ENCODE measurements around the gene FBXL16.

The FBXL16 gene

DNA sequence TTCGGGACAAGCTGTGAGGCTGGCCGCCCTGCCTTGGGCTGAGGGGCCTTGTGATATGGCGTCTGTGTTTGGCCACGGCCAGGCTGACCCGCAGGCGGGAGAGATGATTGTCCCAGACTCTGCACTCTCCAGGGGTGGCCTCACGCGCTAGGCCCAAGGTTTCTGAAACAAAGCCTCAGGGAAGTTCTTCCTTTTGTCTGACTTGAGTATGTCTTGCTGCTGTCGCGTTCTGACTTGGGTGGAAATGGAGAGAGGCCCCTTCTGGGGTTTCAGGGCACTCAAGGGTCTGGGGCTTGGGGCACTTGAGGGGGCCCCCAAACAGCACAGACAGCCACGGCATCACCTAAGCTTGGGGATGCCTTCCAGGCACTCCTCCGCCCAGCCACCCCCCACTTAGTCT lies 5.5 kb upstream of the FBXL16 start:
- no peak overlapping the region for H3K4me3 ChIP-seq (ENCODE audit: low read depth, low read length)
- TF ChIP-seq, protein P1, sequence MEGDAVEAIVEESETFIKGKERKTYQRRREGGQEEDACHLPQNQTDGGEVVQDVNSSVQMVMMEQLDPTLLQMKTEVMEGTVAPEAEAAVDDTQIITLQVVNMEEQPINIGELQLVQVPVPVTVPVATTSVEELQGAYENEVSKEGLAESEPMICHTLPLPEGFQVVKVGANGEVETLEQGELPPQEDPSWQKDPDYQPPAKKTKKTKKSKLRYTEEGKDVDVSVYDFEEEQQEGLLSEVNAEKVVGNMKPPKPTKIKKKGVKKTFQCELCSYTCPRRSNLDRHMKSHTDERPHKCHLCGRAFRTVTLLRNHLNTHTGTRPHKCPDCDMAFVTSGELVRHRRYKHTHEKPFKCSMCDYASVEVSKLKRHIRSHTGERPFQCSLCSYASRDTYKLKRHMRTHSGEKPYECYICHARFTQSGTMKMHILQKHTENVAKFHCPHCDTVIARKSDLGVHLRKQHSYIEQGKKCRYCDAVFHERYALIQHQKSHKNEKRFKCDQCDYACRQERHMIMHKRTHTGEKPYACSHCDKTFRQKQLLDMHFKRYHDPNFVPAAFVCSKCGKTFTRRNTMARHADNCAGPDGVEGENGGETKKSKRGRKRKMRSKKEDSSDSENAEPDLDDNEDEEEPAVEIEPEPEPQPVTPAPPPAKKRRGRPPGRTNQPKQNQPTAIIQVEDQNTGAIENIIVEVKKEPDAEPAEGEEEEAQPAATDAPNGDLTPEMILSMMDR (IDR thresholded peaks at IDR 0.05; ENCODE audit: borderline replicate concordance, insufficient read depth, low read depth, low read length), result no peak

DNA sequence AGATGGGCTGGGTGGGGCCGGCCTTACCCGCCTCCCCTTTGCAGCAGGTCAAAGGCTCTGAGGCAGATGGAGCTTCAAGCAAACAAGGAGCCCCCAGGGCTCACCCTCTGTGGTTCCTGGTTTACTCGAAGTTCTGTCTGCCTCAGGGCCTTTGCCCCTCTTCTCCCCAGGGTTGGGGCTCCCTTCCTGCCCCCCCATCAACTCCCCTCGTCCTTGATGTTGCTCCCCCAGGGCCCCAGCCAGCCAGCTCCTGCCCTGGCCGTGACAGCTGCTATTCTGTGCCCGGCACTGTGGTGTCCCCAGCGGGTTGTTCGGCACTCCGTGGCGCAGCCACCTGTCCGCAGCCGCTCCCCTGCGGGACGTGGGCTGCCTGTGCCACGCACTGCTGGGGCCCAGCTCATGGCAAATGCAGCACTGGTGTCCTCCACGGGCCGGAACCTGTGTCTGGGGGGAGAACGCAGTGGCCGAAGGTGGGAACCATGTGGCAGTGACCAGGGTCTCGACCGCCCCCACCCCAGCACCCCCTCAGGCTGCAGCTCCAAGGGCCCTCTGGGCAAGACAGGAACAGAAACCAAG lies 5.0 kb upstream of the FBXL16 start:
- H3K4me3 ChIP-seq (ENCODE audit: low read depth, low read length), result no peak overlapping the region
- TF ChIP-seq, protein P1 (IDR thresholded peaks at IDR 0.05; ENCODE audit: borderline replicate concordance, insufficient read depth, low read depth, low read length), result no peak

DNA sequence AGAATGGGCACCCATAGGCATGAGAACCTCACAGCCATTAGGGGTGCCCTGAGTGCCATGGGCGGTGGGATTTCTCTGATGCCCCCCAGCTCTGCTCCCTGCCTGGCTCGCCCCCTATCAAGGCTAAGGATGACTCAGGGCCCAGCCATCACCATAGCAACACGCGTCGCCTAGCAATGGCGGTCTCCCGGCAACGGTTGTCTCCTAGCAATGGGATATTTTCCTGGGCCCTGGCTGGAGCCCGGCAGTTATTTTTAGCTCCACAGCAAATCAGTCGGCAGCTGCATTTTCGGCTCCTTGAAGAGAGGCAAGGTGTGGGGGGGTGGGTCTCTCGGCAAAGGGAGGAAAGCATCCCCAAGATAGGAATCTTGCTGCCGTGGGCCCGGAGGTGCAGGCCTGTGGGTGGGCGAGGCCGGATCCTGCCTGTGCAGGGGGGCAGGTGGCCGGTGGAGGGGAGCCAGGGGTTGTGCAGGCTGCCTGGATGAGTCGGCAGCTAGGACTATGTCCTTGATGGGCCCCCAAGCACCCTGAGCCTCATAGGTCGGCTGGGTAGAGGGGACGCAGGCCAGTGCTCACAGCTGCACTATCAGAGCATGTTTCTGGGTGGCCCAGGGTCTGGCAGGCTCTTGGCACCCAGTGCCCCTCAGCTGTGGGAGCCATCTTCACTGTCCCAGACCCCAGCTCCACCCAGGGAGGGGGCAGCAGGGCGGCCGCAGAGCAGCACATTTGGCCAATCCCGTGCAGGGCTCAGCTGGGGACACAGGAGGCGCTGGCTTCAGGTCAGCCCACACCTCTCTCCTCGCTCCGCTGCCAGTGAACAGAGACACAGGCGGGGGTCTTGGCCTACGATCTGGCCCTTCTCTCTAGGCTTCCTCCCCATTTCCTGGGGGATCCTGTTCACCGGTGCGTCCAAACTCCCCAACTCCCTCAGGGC lies 4.2 kb upstream of the FBXL16 start:
- TF ChIP-seq, protein P1 (IDR thresholded peaks at IDR 0.05; ENCODE audit: borderline replicate concordance, insufficient read depth, low read depth, low read length), result no peak

DNA sequence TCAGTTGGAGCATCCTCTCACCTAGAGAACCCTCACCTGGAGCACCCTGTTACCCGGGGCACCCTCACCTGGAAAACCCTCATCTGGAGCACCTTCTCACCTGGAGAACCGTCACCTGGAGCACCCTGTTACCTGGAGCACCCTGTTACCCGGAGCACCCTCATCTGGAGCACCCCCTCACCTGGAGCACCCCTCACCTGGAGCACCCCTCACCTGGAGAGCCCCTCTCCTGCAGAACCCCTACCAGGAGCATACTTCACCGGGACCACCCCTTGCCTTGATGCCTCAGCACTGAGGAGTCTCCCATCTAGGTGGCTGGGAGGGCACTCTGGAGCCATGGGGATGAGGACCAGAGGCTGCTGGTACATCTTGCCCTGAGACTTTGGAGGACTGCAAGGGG lies 3.4 kb upstream of the FBXL16 start:
- TF ChIP-seq, protein P1 (IDR thresholded peaks at IDR 0.05; ENCODE audit: borderline replicate concordance, insufficient read depth, low read depth, low read length), result no peak
- no peak overlapping the region for H3K4me3 ChIP-seq (ENCODE audit: low read depth, low read length)

More for the DNA sequence above, 4.2 kb upstream of the FBXL16 start:
- H3K4me3 ChIP-seq (ENCODE audit: low read depth, low read length), result no peak overlapping the region

DNA sequence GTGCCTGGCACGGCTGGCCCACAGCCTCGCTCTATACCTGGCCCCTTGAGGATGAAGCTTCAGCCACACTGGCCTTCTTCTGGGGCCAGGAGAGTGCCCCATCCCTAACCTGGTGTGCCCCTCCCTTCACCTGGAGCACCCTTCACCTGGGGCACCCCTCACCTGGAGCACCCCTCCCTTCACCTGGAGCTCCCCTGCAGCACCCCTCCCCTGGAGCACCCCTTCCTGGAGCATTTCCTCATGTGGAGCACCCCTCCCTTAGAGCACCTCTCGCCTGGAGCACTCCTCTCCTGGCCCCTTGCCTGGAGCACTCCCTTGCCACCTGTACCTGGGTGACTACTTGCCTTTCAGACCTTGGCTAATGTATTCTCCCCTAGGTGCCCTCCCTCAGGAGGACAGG lies 2.4 kb upstream of the FBXL16 start:
- TF ChIP-seq, protein P1 (IDR thresholded peaks at IDR 0.05; ENCODE audit: borderline replicate concordance, insufficient read depth, low read depth, low read length), result no peak

DNA sequence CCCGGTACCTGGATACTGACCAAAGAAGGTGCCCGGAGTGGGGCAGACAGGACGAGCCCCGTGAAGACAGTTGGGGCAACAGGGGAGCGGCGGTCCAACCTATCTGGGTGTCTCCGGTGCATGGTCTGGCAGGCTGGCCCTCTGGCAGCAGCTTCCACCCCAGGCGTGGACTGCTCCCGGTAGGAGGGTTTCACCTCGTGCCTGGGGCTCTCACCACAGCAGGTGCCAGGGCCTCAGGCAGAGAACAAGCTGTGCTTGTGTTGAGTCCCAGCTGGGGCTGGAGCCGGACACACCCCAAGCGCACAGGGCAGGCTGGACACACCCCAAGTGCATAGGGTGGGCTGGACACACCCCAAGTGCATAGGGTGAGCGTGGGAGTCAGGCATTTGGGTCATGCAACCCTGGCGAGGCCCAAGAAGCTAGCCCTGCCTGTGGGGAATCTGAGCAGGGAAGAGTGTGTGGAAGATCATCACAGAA lies 1.5 kb upstream of the FBXL16 start:
- no peak overlapping the region for H3K4me3 ChIP-seq (ENCODE audit: low read depth, low read length)
- TF ChIP-seq, protein P1 (IDR thresholded peaks at IDR 0.05; ENCODE audit: borderline replicate concordance, insufficient read depth, low read depth, low read length), result no peak

More for the DNA sequence above, 2.4 kb upstream of the FBXL16 start:
- no peak overlapping the region for H3K4me3 ChIP-seq (ENCODE audit: low read depth, low read length)

All from GM12875 (cell line).